DMS153 treated with DMSO at 0.1 percent for 48 hours (cell line): ENCODE data around the gene CCDC185.
A peak's percentile ranks its signal among the peaks of the same experiment; 100 is the strongest.

ENCODE experiments used
- DNase-seq: peaks from one replicate; lab custom pipeline; 2025; ENCODE audit not compliant: unreplicated experiment; lab: John Stamatoyannopoulos, UW

The CCDC185 gene

GRCh38 chr1:223393275-223394214, at the start of gene CCDC185:
CCDC185 (plus strand) TSS chr1:223393415; CDS start chr1:223393476, 61 bp downstream.
- no peak for DNase-seq

- DNase-seq: no peak
Observed at GRCh38 chr1:223343692-223344091, 49.5 kb upstream of the CCDC185 start.

GRCh38 chr1:223344491-223344890, 48.7 kb upstream of the CCDC185 start:
- no peak for DNase-seq

- no peak for DNase-seq
Observed at GRCh38 chr1:223345720-223346119, 47.5 kb upstream of the CCDC185 start.

GRCh38 chr1:223346311-223346710, 46.9 kb upstream of the CCDC185 start:
- DNase-seq: no peak

- no peak for DNase-seq
Observed at GRCh38 chr1:223347583-223347982, 45.6 kb upstream of the CCDC185 start.

- no peak for DNase-seq
Observed at GRCh38 chr1:223348439-223348838, 44.8 kb upstream of the CCDC185 start.

- DNase-seq: no peak
Observed at GRCh38 chr1:223349241-223349640, 44.0 kb upstream of the CCDC185 start.

- DNase-seq: no peak
Observed at GRCh38 chr1:223350361-223350908, 42.8 kb upstream of the CCDC185 start.

GRCh38 chr1:223352944-223353343, 40.3 kb upstream of the CCDC185 start:
- DNase-seq: no peak

- no peak for DNase-seq
Observed at GRCh38 chr1:223353939-223354338, 39.3 kb upstream of the CCDC185 start.

GRCh38 chr1:223355699-223356098, 37.5 kb upstream of the CCDC185 start:
- DNase-seq: no peak

- DNase-seq: no peak
Observed at GRCh38 chr1:223358826-223359225, 34.4 kb upstream of the CCDC185 start.

GRCh38 chr1:223363057-223363855, 30.0 kb upstream of the CCDC185 start:
- DNase-seq: peak; percentile 27

GRCh38 chr1:223363856-223364684, 29.1 kb upstream of the CCDC185 start, which contains the start of gene SUSD4:
SUSD4 (minus strand) TSS chr1:223364176; CDS start chr1:223363425, 751 bp downstream.
- DNase-seq: peak; percentile 89

GRCh38 chr1:223364685-223365382, 28.4 kb upstream of the CCDC185 start:
- no peak for DNase-seq

GRCh38 chr1:223374064-223374610, 19.1 kb upstream of the CCDC185 start:
- no peak for DNase-seq

GRCh38 chr1:223378754-223379153, 14.5 kb upstream of the CCDC185 start:
- DNase-seq: no peak

GRCh38 chr1:223386013-223386412, 7.2 kb upstream of the CCDC185 start:
- no peak for DNase-seq

- DNase-seq: no peak
Observed at GRCh38 chr1:223390618-223391017, 2.6 kb upstream of the CCDC185 start.
